Tibial nerve (tissue), 4 donors: Measurements from ENCODE around the gene HOXB2.

ENCODE experiments used
- CTCF ChIP-seq, 5 experiments: fragments of 200-600 bp in 3 of 5; fragments of 450-650 bp in 2 of 5; sonication (generic) in 3 of 5; IDR thresholded peaks; one replicate each; pipeline ENCODE4 v1.5.1; 2016 to 2019; ENCODE audit warnings: antibody characterized with exemption in 5 of 5, mild to moderate bottlenecking in 3 of 5, moderate library complexity in 2 of 5
- EP300 ChIP-seq, 2 donors: sonication (generic); formaldehyde crosslinking; IDR thresholded peaks; one replicate each; pipeline ENCODE4 v1.6.1; 2017; ENCODE audit warnings: antibody characterized with exemption in 2 of 2, mild to moderate bottlenecking in 1 of 2
- POLR2A ChIP-seq, 2 donors: fragments of 450-650 bp; IDR thresholded peaks; one replicate each; pipeline ENCODE4 v1.6.1; 2017; ENCODE audit warnings: antibody characterized with exemption in 2 of 2, mild to moderate bottlenecking in 2 of 2, moderate library complexity in 2 of 2

DNA sequence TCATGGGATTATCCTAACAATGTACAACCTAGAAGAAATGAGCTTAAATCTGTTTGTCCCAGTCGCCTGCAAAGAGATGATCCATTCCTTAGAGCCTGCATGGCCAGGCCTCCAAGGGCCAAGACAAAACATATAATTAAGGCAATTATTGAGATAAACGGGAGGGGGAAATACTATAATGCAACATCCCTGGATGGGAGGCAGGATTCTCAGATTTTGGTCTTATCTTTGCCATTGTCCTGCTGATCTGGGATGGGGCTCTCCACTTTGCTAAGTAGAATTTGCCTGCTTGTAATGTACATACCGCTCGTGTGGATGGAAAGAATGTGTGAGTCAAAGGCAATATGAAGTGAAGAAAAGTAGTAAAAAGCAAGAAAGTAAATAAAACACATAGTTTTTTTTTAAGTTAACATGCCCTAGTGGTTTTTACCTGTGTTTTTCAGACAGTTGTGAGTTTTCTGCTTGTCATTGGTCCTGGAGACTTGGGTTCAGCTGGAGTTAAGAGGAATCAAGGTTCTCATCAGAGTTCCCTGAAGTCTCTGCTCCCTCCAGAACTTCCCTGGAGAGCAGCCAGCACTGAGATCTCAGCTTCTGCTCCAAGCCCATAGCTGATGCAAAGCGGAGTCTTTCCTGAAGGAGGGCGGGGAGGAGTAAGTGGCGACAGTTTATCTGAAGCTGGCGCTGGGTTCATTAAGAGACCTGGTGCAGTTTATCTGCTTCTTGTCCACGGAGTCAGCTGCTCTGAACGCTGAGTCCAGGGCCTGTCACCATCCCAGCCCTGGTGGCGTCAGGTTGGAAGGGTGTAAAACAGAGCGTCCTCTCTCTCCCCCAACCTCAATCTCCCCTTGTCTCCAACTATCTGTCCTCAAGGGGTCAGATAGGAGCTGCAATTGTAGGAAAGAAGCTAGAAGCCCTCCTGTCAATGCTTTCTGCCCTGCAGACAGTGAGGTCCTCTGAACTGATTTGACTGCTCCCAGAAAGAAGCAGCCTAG is 44.2 kb downstream of the HOXB2 start:
- TF ChIP-seq EP300 (IDR thresholded peaks at IDR 0.05) (no peak), CTCF (IDR thresholded peaks at IDR 0.05) (no peak), POLR2A (IDR thresholded peaks at IDR 0.05) (no peak)
